H1 (cell line): ENCODE data around the gene ACOT12. TPM values are rescaled to one million over a fixed set of nuclear protein-coding genes. Genes with fewer than 3 reads are reported as not detected.

Experiments
- CTCF ChIA-PET: fragments of 300-600 bp; sonication (Branson Sonifier 250); formaldehyde crosslinking; loops from one replicate; lab custom pipeline; 2021; ENCODE audit not compliant: partially characterized antibody; lab: Charles Lee
- POLR2A ChIA-PET: fragments of 300-600 bp; sonication (Branson Sonifier 250); formaldehyde crosslinking; loops from one replicate; lab custom pipeline; 2021; ENCODE audit warnings: inconsistent platforms; ENCODE audit not compliant: partially characterized antibody; lab: Charles Lee
- DNase-seq, 2 experiments: peaks; one replicate each; pipeline versions ENCODE4 v3.0.0 to v3.0.0-alpha.2; 2010 to 2022; ENCODE audit warnings: low spot score in 2 of 2, low read depth in 1 of 2, mixed read lengths in 1 of 2
- FAIRE-seq: peaks from 2 replicates; lab custom pipeline; 2011; peaks lifted over from hg19 to GRCh38; lab: Jason Lieb, UNC
- H2AFZ ChIP-seq: 2 replicates; pipeline ENCODE4 v1.8.1; 2012; ENCODE audit warnings: low read length, inconsistent platforms
- H2AK5ac ChIP-seq: 2 replicates; pipeline ENCODE4 v1.6.1; 2013; ENCODE audit warnings: low read depth, low read length
- H2BK120ac ChIP-seq: replicated peaks from 2 replicates; pipeline ENCODE3; 2013; ENCODE audit warnings: low read depth, low read length, inconsistent platforms
- H2BK12ac ChIP-seq: 2 replicates; pipeline ENCODE4 v1.6.1; 2013; ENCODE audit warnings: low read depth, low read length
- H2BK15ac ChIP-seq: 2 replicates; pipeline ENCODE4 v1.6.1; 2013; ENCODE audit warnings: low read length
- H2BK20ac ChIP-seq: 2 replicates; pipeline ENCODE4 v1.6.1; 2013; ENCODE audit warnings: low read length
- H2BK5ac ChIP-seq: 2 replicates; pipeline ENCODE4 v1.6.1; 2013; ENCODE audit warnings: low read depth, low read length
- H3K14ac ChIP-seq: 2 replicates; pipeline ENCODE4 v1.6.1; 2013; ENCODE audit warnings: inconsistent platforms; ENCODE audit not compliant: insufficient read length
- H3K18ac ChIP-seq: 2 replicates; pipeline ENCODE4 v1.6.1; 2013; ENCODE audit warnings: low read length; ENCODE audit errors: extremely low read depth
- H3K23ac ChIP-seq: 2 replicates; pipeline ENCODE4 v1.6.1; 2013; ENCODE audit warnings: inconsistent platforms; ENCODE audit not compliant: insufficient read length
- H3K23me2 ChIP-seq: 2 replicates; pipeline ENCODE4 v1.6.1; 2013; ENCODE audit warnings: low read depth, low read length
- H3K27ac ChIP-seq: 2 replicates; pipeline ENCODE4 v1.6.1; 2011; ENCODE audit warnings: low read depth, low read length, inconsistent platforms
- H3K27me3 ChIP-seq, 4 experiments: replicated peaks in 1 of 4; 1 replicate in 1 of 4; 2 replicates in 3 of 4; pipeline versions ENCODE4 v1.6.1 to v1.8.1; 2011 to 2013; ENCODE audit warnings: low read length in 3 of 4, mild to moderate bottlenecking in 3 of 4, inconsistent platforms in 2 of 4, mixed read lengths in 2 of 4, moderate library complexity in 1 of 4; ENCODE audit not compliant: control insufficient read depth in 3 of 4, insufficient read depth in 3 of 4; ENCODE audit errors: extremely low read depth in 1 of 4
- H3K36me3 ChIP-seq, 4 experiments: 2 replicates each; pipeline versions ENCODE4 v1.6.1 to v1.8.1; 2011 to 2013; ENCODE audit warnings: mild to moderate bottlenecking in 4 of 4, low read length in 3 of 4, moderate library complexity in 2 of 4, control low read depth in 1 of 4, inconsistent platforms in 1 of 4; ENCODE audit not compliant: insufficient read depth in 4 of 4, control insufficient read depth in 2 of 4
- H3K4ac ChIP-seq: replicated peaks from 2 replicates; pipeline ENCODE3; 2013; ENCODE audit warnings: low read length, low read depth, mixed read lengths, inconsistent platforms; ENCODE audit not compliant: insufficient read length
- H3K4me1 ChIP-seq, 4 experiments: replicated peaks in 1 of 4; 1 replicate in 1 of 4; 2 replicates in 3 of 4; pipeline versions ENCODE4 v1.6.1 to v1.8.1; 2011 to 2013; ENCODE audit warnings: low read length in 3 of 4, inconsistent platforms in 2 of 4, mixed read lengths in 1 of 4; ENCODE audit not compliant: insufficient read depth in 4 of 4, control insufficient read depth in 3 of 4
- H3K4me2 ChIP-seq, 2 experiments: 2 replicates each; pipeline versions ENCODE4 v1.6.1 to v1.8.1; 2011 to 2013; ENCODE audit warnings: low read depth in 2 of 2, low read length in 2 of 2, control low read depth in 1 of 2, inconsistent platforms in 1 of 2, mild to moderate bottlenecking in 1 of 2; ENCODE audit not compliant: insufficient read depth in 1 of 2
- H3K4me3 ChIP-seq, 4 experiments: fragments of 200-600, 300-600 bp in 1 of 4; sonication (generic), shearing (Covaris generic), sonication (Bioruptor Twin) in 1 of 4; 2 replicates each; pipeline versions ENCODE4 v1.5.1 to v1.8.1; 2011 to 2016; ENCODE audit warnings: low read length in 4 of 4, low read depth in 3 of 4, control low read depth in 2 of 4, inconsistent platforms in 2 of 4, mild to moderate bottlenecking in 2 of 4, mixed read lengths in 1 of 4, moderate library complexity in 1 of 4; ENCODE audit not compliant: insufficient read depth in 2 of 4; ENCODE audit errors: extremely low read depth in 1 of 4
- H3K56ac ChIP-seq: replicated peaks from 2 replicates; pipeline ENCODE3; 2013; ENCODE audit warnings: low read depth, mild to moderate bottlenecking, mixed read lengths, low read length, inconsistent platforms; ENCODE audit not compliant: insufficient read length
- H3K79me1 ChIP-seq: 2 replicates; pipeline ENCODE4 v1.6.1; 2013; ENCODE audit warnings: low read depth, low read length, control low read depth
- H3K79me2 ChIP-seq, 2 experiments: 2 replicates each; pipeline versions ENCODE4 v1.6.1 to v1.8.1; 2012 to 2013; ENCODE audit warnings: low read length in 2 of 2, mild to moderate bottlenecking in 2 of 2, inconsistent platforms in 1 of 2; ENCODE audit not compliant: insufficient read depth in 2 of 2, control insufficient read depth in 1 of 2
- H3K9ac ChIP-seq, 4 experiments: replicated peaks in 1 of 4; 1 replicate in 1 of 4; 2 replicates in 3 of 4; pipeline versions ENCODE4 v1.6.1 to v1.8.1; 2011 to 2013; ENCODE audit warnings: low read depth in 3 of 4, low read length in 3 of 4, control low read depth in 2 of 4, mild to moderate bottlenecking in 2 of 4, moderate library complexity in 2 of 4, inconsistent platforms in 1 of 4; ENCODE audit errors: extremely low read depth in 1 of 4
- H3K9me3 ChIP-seq, 2 experiments: 2 replicates each; pipeline versions ENCODE4 v1.6.1 to v1.8.1; 2012 to 2013; ENCODE audit warnings: mild to moderate bottlenecking in 2 of 2, moderate library complexity in 2 of 2, control low read depth in 1 of 2, inconsistent platforms in 1 of 2, low read depth in 1 of 2, low read length in 1 of 2, mixed read lengths in 1 of 2; ENCODE audit not compliant: insufficient read depth in 2 of 2
- H4K20me1 ChIP-seq, 2 experiments: replicated peaks in 1 of 2; 2 replicates each; pipeline versions ENCODE3 to v1.8.1; 2011 to 2013; ENCODE audit warnings: inconsistent platforms in 2 of 2, low read length in 2 of 2, mild to moderate bottlenecking in 1 of 2; ENCODE audit not compliant: insufficient read depth in 2 of 2, control insufficient read depth in 1 of 2
- H4K5ac ChIP-seq: 2 replicates; pipeline ENCODE4 v1.6.1; 2013; ENCODE audit warnings: low read length, low read depth, mixed read lengths, inconsistent platforms; ENCODE audit not compliant: insufficient read length
- H4K8ac ChIP-seq: 2 replicates; pipeline ENCODE4 v1.8.0; 2013; ENCODE audit warnings: mild to moderate bottlenecking, moderate library complexity, low read length, inconsistent platforms; ENCODE audit not compliant: insufficient read depth; ENCODE audit errors: extremely low read depth
- H4K91ac ChIP-seq: replicated peaks from 2 replicates; pipeline ENCODE3; 2013; ENCODE audit warnings: low read length, mixed read lengths, inconsistent platforms; ENCODE audit not compliant: insufficient read length
- BACH1 ChIP-seq: IDR thresholded peaks from 2 replicates; pipeline ENCODE4 v1.6.1; 2012; ENCODE audit warnings: low read length, improper control_type of control experiment
- CBX8 ChIP-seq: fragments of 300-800, 300-1000 bp; sonication (generic); IDR thresholded peaks from 2 replicates; pipeline ENCODE4 v1.7.1; 2016; ENCODE audit warnings: low read depth, low read length, borderline replicate concordance
- GABPA ChIP-seq: IDR thresholded peaks from 2 replicates; pipeline ENCODE4 v1.6.1; 2011; ENCODE audit warnings: mild to moderate bottlenecking, low read length, moderate library complexity, borderline replicate concordance; ENCODE audit not compliant: insufficient read depth
- HDAC6 ChIP-seq: IDR thresholded peaks from one replicate; pipeline ENCODE4 v1.7.1; 2012; ENCODE audit warnings: low read depth, mild to moderate bottlenecking, inconsistent platforms, low read length, moderate library complexity
- JUND ChIP-seq: IDR thresholded peaks from 2 replicates; pipeline ENCODE4 v1.6.1; 2011; ENCODE audit warnings: mild to moderate bottlenecking, improper control_type of control experiment, low read length
- RNF2 ChIP-seq: fragments of 200-900, 300-1000 bp; sonication (generic); IDR thresholded peaks from 2 replicates; pipeline ENCODE4 v1.7.1; 2016; ENCODE audit warnings: borderline replicate concordance, low read depth, mild to moderate bottlenecking, antibody characterized with exemption, low read length; ENCODE audit not compliant: poor library complexity, severe bottlenecking; ENCODE audit errors: missing control alignments
- SAP30 ChIP-seq: fragments of 300-600 bp; sonication (generic); IDR thresholded peaks from 2 replicates; pipeline ENCODE4 v1.7.1; 2012; ENCODE audit warnings: low read length, moderate library complexity, mild to moderate bottlenecking, inconsistent platforms; ENCODE audit not compliant: insufficient read depth, insufficient replicate concordance
- TAF1 ChIP-seq: IDR thresholded peaks from 2 replicates; pipeline ENCODE4 v1.6.1; 2011; ENCODE audit warnings: mild to moderate bottlenecking, low read depth, low read length
- TCF12 ChIP-seq: IDR thresholded peaks from 2 replicates; pipeline ENCODE4 v1.6.1; 2011; ENCODE audit warnings: low read depth, mild to moderate bottlenecking, low read length
- WGBS, 2 experiments: shearing (Covaris generic) in 1 of 2; methylation state at CpG; one replicate each; pipeline versions ENCODE4 v1.1.6 to v1.1.7; 2013 to 2015; ENCODE audit warnings: low lambda C conversion rate in 2 of 2, mixed read lengths in 2 of 2, inconsistent platforms in 1 of 2, low coverage in 1 of 2, missing lambda C conversion rate in 1 of 2; ENCODE audit not compliant: insufficient replicate concordance in 2 of 2, insufficient coverage in 1 of 2, insufficient read length in 1 of 2; ENCODE audit errors: extremely low coverage in 1 of 2, missing lambda C conversion rate in 1 of 2; 5-methylcytosine and 5-hydroxymethylcytosine counted together
- polyA plus RNA-seq, 7 experiments: library from polyadenylated mRNA; depleted of rRNA in 3 of 7; stranded (reverse) in 5 of 7; unstranded in 2 of 7; fragments of >200 nt in 5 of 7; fragments of 200-250 nt in 2 of 7; gene quantifications; 1 replicate in 5 of 7; 2 replicates in 1 of 7; 4 replicates in 1 of 7; pipeline versions ENCODE4 v1.2.1 to v1.2.3, GENCODE V29; 2011 to 2013; ENCODE audit warnings: missing spikeins in 2 of 7, mixed read lengths in 2 of 7
- total RNA-seq: library from RNA; stranded (reverse); fragmentation: NEBNext Ultra II Directional; extraction: Animal tissue kit (Norgen Biotek cat#: 25700); gene quantifications from 2 replicates; pipeline ENCODE4 v1.2.1, GENCODE V29; 2021

The ACOT12 gene
- total and polyA plus RNA-seq, 2 of the 8 experiments (the other 6 are each of a cell fraction or from before 2014, with no cell fraction given) = 0.29 TPM; not detected in 1

GRCh38 chr5:81405126-81405891, 11.4 kb upstream of the ACOT12 start:
- Histone ChIP-seq H3K9ac (no peak overlapping the region), H3K9me3 (no peaks in the 10 kb centered on the region), H2AK5ac (no peak overlapping the region), H2BK12ac (no peak overlapping the region), H3K79me2 (no peaks in the 10 kb centered on the region), H3K79me1 (no peaks in the 10 kb centered on the region), H4K8ac (no peak overlapping the region), H3K23ac (no peak overlapping the region), H4K20me1 (no peaks in the 10 kb centered on the region), H3K27me3 (peaks cover 0 to 1% (median 0%) of the 10 kb centered on the region in 4 experiments; a peak in 1 of 7 replicates), H4K5ac (no peak overlapping the region), H3K23me2 (no peaks in the 10 kb centered on the region), H3K14ac (no peak overlapping the region), H3K4me1 (no peaks in the 10 kb centered on the region), H2BK120ac (no peak overlapping the region), H2BK15ac (no peak overlapping the region), H3K36me3 (no peaks in the 10 kb centered on the region), H3K4me2 (no peak overlapping the region), H4K91ac (no peak overlapping the region), H3K27ac (no peak overlapping the region), H3K4me3 (no peak overlapping the region), H3K18ac (no peak overlapping the region), H2BK5ac (no peak overlapping the region), H2BK20ac (no peak overlapping the region), H2AFZ (no peak overlapping the region), H3K56ac (no peak overlapping the region), H3K4ac (no peak overlapping the region)
- DNase-seq (no peak), FAIRE-seq (no peak)
- WGBS, 2 experiments = 90% methylated on average over 7 of the region's 7 CpGs; no CpG with 5 or more reads in 1 of the 2 experiments
- POLR2A ChIA-PET = no interaction called here
- CTCF ChIA-PET = interaction anchor here (1.1 to 1.3 kb wide), 2 partner anchors 20 to 452 kb away, joined by 3 read pairs; no protein-coding TSS in a partner anchor
- TF ChIP-seq HDAC6 = no peak
- no peak for TF ChIP-seq GABPA
- no peak for TF ChIP-seq JUND
- TF ChIP-seq SAP30 = no peak
- TF ChIP-seq TCF12 = no peak
- no peak for TF ChIP-seq CBX8
- TF ChIP-seq BACH1 = no peak
- TF ChIP-seq TAF1 = no peak
- TF ChIP-seq RNF2 = no peak
